Trophoblast cell (in vitro differentiated cells and primary cell): ENCODE measurements around the gene IYD. TPM values are rescaled to one million over a fixed set of nuclear protein-coding genes. Genes with fewer than 3 reads are reported as not detected.

Experiments
- DNase-seq, 2 donors: peaks; one replicate each; pipeline ENCODE4 v3.0.0-alpha.2; 2016
- H2AFZ ChIP-seq: 2 replicates; pipeline ENCODE4 v1.6.1; 2013; ENCODE audit warnings: low read length, moderate library complexity, mild to moderate bottlenecking; ENCODE audit not compliant: insufficient read depth, poor library complexity
- H2AK5ac ChIP-seq: 2 replicates; pipeline ENCODE4 v1.6.1; 2013; ENCODE audit warnings: mild to moderate bottlenecking, low read length
- H2BK120ac ChIP-seq: 2 replicates; pipeline ENCODE4 v1.6.1; 2013; ENCODE audit warnings: low read length, mild to moderate bottlenecking, moderate library complexity; ENCODE audit not compliant: insufficient read depth, poor library complexity
- H2BK12ac ChIP-seq: 2 replicates; pipeline ENCODE4 v1.6.1; 2013; ENCODE audit warnings: mild to moderate bottlenecking, low read length, moderate library complexity
- H2BK5ac ChIP-seq: 2 replicates; pipeline ENCODE4 v1.6.1; 2013; ENCODE audit warnings: low read length, low read depth, moderate library complexity, mild to moderate bottlenecking; ENCODE audit not compliant: poor library complexity
- H3K14ac ChIP-seq: 2 replicates; pipeline ENCODE4 v1.6.1; 2013; ENCODE audit warnings: mild to moderate bottlenecking, low read length
- H3K18ac ChIP-seq: 2 replicates; pipeline ENCODE4 v1.6.1; 2013; ENCODE audit warnings: mild to moderate bottlenecking, low read length
- H3K23ac ChIP-seq: 2 replicates; pipeline ENCODE4 v1.6.1; 2013; ENCODE audit warnings: low read length
- H3K27ac ChIP-seq: 2 replicates; pipeline ENCODE4 v1.5.1; 2013; ENCODE audit warnings: low read depth, mild to moderate bottlenecking, inconsistent platforms, low read length, moderate library complexity
- H3K27me3 ChIP-seq: 2 replicates; pipeline ENCODE4 v1.6.1; 2013; ENCODE audit warnings: inconsistent platforms, mild to moderate bottlenecking, low read length, moderate library complexity; ENCODE audit not compliant: insufficient read depth
- H3K36me3 ChIP-seq, 2 experiments: 1 replicate in 1 of 2; 2 replicates in 1 of 2; pipeline ENCODE4 v1.6.1; 2013; ENCODE audit warnings: low read length in 2 of 2, mild to moderate bottlenecking in 2 of 2, moderate library complexity in 1 of 2; ENCODE audit not compliant: insufficient read depth in 2 of 2, control insufficient read depth in 1 of 2
- H3K4ac ChIP-seq: 2 replicates; pipeline ENCODE4 v1.6.1; 2013; ENCODE audit warnings: low read depth, mild to moderate bottlenecking, low read length, moderate library complexity
- H3K4me1 ChIP-seq, 2 experiments: 1 replicate in 1 of 2; 2 replicates in 1 of 2; pipeline ENCODE4 v1.6.1; 2013; ENCODE audit warnings: low read length in 2 of 2, mild to moderate bottlenecking in 2 of 2, moderate library complexity in 1 of 2; ENCODE audit not compliant: insufficient read depth in 2 of 2, control insufficient read depth in 1 of 2
- H3K4me2 ChIP-seq: 2 replicates; pipeline ENCODE4 v1.6.1; 2013; ENCODE audit warnings: inconsistent platforms, mild to moderate bottlenecking, low read length, moderate library complexity
- H3K4me3 ChIP-seq: 2 replicates; pipeline ENCODE4 v1.5.1; 2013; ENCODE audit warnings: mild to moderate bottlenecking, low read depth, low read length, inconsistent platforms
- H3K79me1 ChIP-seq: one replicate; pipeline ENCODE4 v1.6.1; 2013; ENCODE audit warnings: low read length
- H3K79me2 ChIP-seq: 2 replicates; pipeline ENCODE4 v1.6.1; 2013; ENCODE audit warnings: low read length, mild to moderate bottlenecking; ENCODE audit not compliant: control insufficient read depth, insufficient read depth, poor library complexity
- H3K9ac ChIP-seq: 2 replicates; pipeline ENCODE4 v1.6.1; 2013; ENCODE audit warnings: mild to moderate bottlenecking, low read length
- H3K9me3 ChIP-seq: 2 replicates; pipeline ENCODE4 v1.6.1; 2013; ENCODE audit warnings: low read depth, mild to moderate bottlenecking, control low read depth, inconsistent platforms, low read length; ENCODE audit not compliant: insufficient read depth
- H4K12ac ChIP-seq: 2 replicates; pipeline ENCODE4 v1.6.1; 2013; ENCODE audit warnings: low read depth, mild to moderate bottlenecking, low read length, moderate library complexity
- H4K8ac ChIP-seq: 2 replicates; pipeline ENCODE4 v1.6.1; 2013; ENCODE audit warnings: low read depth, mild to moderate bottlenecking, low read length, moderate library complexity
- H4K91ac ChIP-seq: one replicate; pipeline ENCODE4 v1.6.1; 2013; ENCODE audit warnings: low read depth, mild to moderate bottlenecking, low read length, moderate library complexity
- WGBS: extraction: QIAGEN DNeasy Blood & Tissue Kit; methylation state at CpG from one replicate; pipeline ENCODE4 v1.1.7; 2013; ENCODE audit warnings: missing lambda C conversion rate; ENCODE audit not compliant: insufficient read length, insufficient coverage; ENCODE audit errors: extremely low coverage; 5-methylcytosine and 5-hydroxymethylcytosine counted together
- polyA plus RNA-seq: library from polyadenylated mRNA; stranded (reverse); fragments of 200-250 nt; gene quantifications from 2 replicates; pipeline ENCODE4 v1.2.3, GENCODE V29; 2013

IYD gene, protein sequence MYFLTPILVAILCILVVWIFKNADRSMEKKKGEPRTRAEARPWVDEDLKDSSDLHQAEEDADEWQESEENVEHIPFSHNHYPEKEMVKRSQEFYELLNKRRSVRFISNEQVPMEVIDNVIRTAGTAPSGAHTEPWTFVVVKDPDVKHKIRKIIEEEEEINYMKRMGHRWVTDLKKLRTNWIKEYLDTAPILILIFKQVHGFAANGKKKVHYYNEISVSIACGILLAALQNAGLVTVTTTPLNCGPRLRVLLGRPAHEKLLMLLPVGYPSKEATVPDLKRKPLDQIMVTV
- under 0.01 TPM in 1 of 2 replicates, not detected in the other for polyA plus RNA-seq

DNA sequence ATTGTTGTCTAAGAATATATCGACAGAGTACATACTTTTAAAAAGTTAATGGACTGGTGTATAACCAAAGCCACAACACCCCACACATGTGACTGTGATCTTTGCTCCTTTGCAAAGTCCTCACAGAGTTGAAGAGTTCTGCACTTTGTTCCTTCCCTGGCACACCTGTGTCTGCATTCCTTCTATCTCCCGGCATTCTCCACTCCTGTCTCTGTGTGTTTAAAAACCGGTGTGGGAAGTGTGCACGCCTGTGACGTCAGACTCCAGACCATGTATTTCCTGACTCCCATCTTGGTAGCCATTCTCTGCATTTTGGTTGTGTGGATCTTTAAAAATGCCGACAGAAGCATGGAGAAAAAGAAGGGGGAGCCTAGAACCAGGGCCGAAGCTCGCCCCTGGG lies at the start of gene IYD:
Gene IYD, plus strand, starts transcription at position 251 of the 400 bp plus-strand sequence. Its CDS starts 20 bp downstream, at position 271.
- H2BK12ac ChIP-seq, result no peak within 1 kb of the TSS
- no peak within 1 kb of the TSS for H3K27ac ChIP-seq
- no peak within 1 kb of the TSS for H3K4ac ChIP-seq
- H3K14ac ChIP-seq, result no peak within 1 kb of the TSS
- no peak within 1 kb of the TSS for H2AFZ ChIP-seq
- no peak within 1 kb of the TSS for H3K23ac ChIP-seq
- no peak within 1 kb of the TSS for H4K91ac ChIP-seq
- H4K8ac ChIP-seq, result no peak within 1 kb of the TSS
- H3K18ac ChIP-seq, result no peak within 1 kb of the TSS
- no peaks in the 10 kb centered on the region for H3K4me1 ChIP-seq
- H3K27me3 ChIP-seq, result no peaks in the 10 kb centered on the region
- H2AK5ac ChIP-seq, result no peak within 1 kb of the TSS
- H2BK5ac ChIP-seq, result no peak within 1 kb of the TSS
- H3K36me3 ChIP-seq, result no peaks in the 10 kb centered on the region
- no peak within 1 kb of the TSS for H3K9ac ChIP-seq
- no peak within 1 kb of the TSS for H4K12ac ChIP-seq
- H2BK120ac ChIP-seq, result no peak within 1 kb of the TSS
- H3K79me1 ChIP-seq, result no peaks in the 10 kb centered on the region
- no CpG with 5 or more reads among the region's 8 CpGs for WGBS
- no peak for DNase-seq
- no peak within 1 kb of the TSS for H3K4me2 ChIP-seq
- H3K4me3 ChIP-seq, result no peak within 1 kb of the TSS
- no peaks in the 10 kb centered on the region for H3K79me2 ChIP-seq
- H3K9me3 ChIP-seq, result peaks cover 3% of the 10 kb centered on the region

DNA sequence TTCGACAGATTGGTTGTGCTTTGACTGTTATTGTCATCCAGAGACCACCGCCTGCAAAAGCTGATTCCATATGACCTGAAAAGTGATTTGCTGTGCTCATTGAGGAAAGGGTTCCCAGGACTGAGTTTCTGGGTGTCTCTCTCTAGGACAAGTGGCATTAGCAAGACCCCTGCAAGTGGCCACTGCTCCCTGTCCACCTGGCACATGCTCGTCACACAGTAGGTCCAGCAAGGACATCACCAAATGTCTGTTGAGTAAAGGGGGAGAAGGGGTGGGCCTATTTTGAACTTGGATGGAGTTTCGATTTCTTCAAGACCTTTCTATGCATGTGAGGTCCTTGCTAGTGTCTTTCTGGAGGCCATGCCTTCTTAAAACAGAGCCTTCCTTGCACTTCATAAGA lies 48.9 kb upstream of the IYD start:
- H3K14ac ChIP-seq, result no peak overlapping the region
- H3K79me1 ChIP-seq, result no peaks in the 10 kb centered on the region
- no peak overlapping the region for H2AFZ ChIP-seq
- H3K4me1 ChIP-seq, result peaks cover 6 to 7% of the 10 kb centered on the region in 2 experiments
- H3K9me3 ChIP-seq, result peaks cover 6% of the 10 kb centered on the region
- H2BK5ac ChIP-seq, result no peak overlapping the region
- no peak for DNase-seq
- no peak overlapping the region for H2BK120ac ChIP-seq
- no peak overlapping the region for H3K9ac ChIP-seq
- no peak overlapping the region for H3K4me3 ChIP-seq
- H3K23ac ChIP-seq, result no peak overlapping the region
- no peaks in the 10 kb centered on the region for H3K79me2 ChIP-seq
- H2AK5ac ChIP-seq, result no peak overlapping the region
- no peak overlapping the region for H4K91ac ChIP-seq
- H2BK12ac ChIP-seq, result no peak overlapping the region
- H3K36me3 ChIP-seq, result no peaks in the 10 kb centered on the region
- H3K4ac ChIP-seq, result no peak overlapping the region
- H4K8ac ChIP-seq, result no peak overlapping the region
- no peaks in the 10 kb centered on the region for H3K27me3 ChIP-seq
- no peak overlapping the region for H4K12ac ChIP-seq
- H3K4me2 ChIP-seq, result no peak overlapping the region
- H3K27ac ChIP-seq, result no peak overlapping the region
- H3K18ac ChIP-seq, result no peak overlapping the region
- WGBS, result no CpG with 5 or more reads among the region's 4 CpGs

DNA sequence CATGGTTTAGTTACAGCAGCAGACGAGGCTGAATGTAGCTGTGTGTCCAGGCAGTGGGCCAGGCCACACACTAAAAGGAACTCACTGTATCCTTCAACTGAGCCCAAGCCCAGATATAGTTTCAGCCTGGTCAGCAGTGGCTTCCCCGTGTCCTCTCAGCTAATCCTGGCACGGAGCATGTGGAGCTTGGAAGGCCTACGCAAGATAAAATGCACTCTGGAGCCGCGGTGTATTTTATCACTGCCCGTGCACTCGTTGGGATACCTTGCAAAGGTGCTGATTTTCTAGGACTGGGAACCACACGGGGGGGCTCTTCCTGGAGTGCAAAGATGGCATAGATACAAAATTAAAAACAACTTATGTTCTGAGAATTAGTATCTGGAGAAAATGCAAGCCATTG lies 48.4 kb upstream of the IYD start:
- Histone ChIP-seq H2AK5ac (no peak overlapping the region), H2BK5ac (no peak overlapping the region), H4K12ac (no peak overlapping the region), H3K4me2 (no peak overlapping the region), H3K36me3 (no peaks in the 10 kb centered on the region), H3K79me1 (no peaks in the 10 kb centered on the region), H3K23ac (no peak overlapping the region), H4K8ac (no peak overlapping the region), H3K79me2 (no peaks in the 10 kb centered on the region), H3K9ac (no peak overlapping the region), H2BK12ac (peak overlapping the region; percentile 61), H3K9me3 (peaks cover under 1% of the 10 kb centered on the region), H2AFZ (no peak overlapping the region), H3K27ac (no peak overlapping the region), H4K91ac (no peak overlapping the region), H3K4me3 (no peak overlapping the region), H3K18ac (no peak overlapping the region), H3K14ac (no peak overlapping the region), H3K27me3 (no peaks in the 10 kb centered on the region), H3K4ac (no peak overlapping the region), H3K4me1 (peaks cover 6 to 7% of the 10 kb centered on the region in 2 experiments), H2BK120ac (no peak overlapping the region)
- DNase-seq, result no peak
- WGBS, result no CpG with 5 or more reads among the region's 9 CpGs

DNA sequence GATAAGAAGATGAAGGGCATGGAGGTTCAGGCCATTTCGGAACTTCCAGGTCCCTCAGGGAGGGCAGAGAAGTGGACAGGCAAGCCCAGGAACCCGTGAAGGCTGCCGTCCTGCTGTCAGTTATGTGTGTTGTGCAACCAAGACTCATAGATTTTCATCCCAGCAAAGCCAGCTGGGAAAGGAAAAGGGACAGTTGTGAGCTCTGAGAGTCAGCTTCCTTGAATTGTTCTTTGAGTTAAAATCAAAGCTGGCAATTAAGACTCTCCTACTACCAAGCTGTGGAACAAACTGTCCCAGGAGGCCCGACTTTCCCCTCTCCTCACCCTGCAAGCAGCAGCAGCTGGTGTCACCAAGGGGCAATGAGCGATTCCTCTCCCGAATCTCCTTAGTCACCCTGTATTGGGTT lies 46.3 kb upstream of the IYD start:
- peak in 1 of 2 donors; percentile 24 for DNase-seq
- Histone ChIP-seq H4K12ac (no peak overlapping the region), H3K23ac (no peak overlapping the region), H2BK5ac (no peak overlapping the region), H3K27me3 (no peaks in the 10 kb centered on the region), H3K4me1 (peaks cover 6 to 7% of the 10 kb centered on the region in 2 experiments), H4K8ac (no peak overlapping the region), H3K36me3 (no peaks in the 10 kb centered on the region), H3K4ac (no peak overlapping the region), H3K4me2 (no peak overlapping the region), H2AK5ac (no peak overlapping the region), H3K27ac (no peak overlapping the region), H3K79me1 (no peaks in the 10 kb centered on the region), H2BK120ac (no peak overlapping the region), H2BK12ac (no peak overlapping the region), H3K9ac (no peak overlapping the region), H3K9me3 (no peaks in the 10 kb centered on the region), H3K4me3 (no peak overlapping the region), H3K79me2 (no peaks in the 10 kb centered on the region), H2AFZ (no peak overlapping the region), H4K91ac (no peak overlapping the region), H3K18ac (no peak overlapping the region), H3K14ac (no peak overlapping the region)
- WGBS, result no CpG with 5 or more reads among the region's 6 CpGs
